Activated CD4-positive, CD25-positive, alpha-beta regulatory T cell treated with anti-CD3 and anti-CD28 coated beads, Interleukin-2, amount 50 U/mL, for 16 hours (primary cell): ENCODE data around the gene CORO7.
"Not testable (repeated sequence)": the region's sequence is repeated elsewhere in the genome, so short reads cannot be mapped to it uniquely, and the experiment has no call there.

Experiments used
- DNase-seq: peaks from one replicate; pipeline ENCODE4 v3.0.0-alpha.2; 2020; ENCODE audit warnings: low read depth, low spot score

Gene CORO7

GRCh38 chr16:4402439-4403132 is 13.8 kb downstream of the CORO7 start:
- peak; percentile 46 for DNase-seq

DNA sequence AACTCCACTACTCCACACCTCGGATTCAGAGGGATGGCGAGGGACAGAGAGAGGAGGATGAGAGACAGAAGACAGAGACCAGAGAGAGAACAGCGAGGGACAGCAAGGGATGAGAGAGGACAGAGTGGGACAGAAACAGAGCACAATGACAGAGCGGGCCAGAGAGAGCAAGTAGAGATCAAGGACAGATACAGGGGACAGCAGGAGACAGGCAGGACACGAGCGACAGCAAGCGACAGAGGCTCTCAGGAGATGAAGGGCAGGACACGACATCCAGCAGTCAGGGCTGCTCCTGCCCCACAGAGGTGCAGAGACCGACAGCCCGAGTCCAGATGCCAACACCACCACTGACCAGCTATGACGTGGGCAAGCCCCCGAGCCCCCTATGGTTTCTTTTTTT is 14.9 kb downstream of the CORO7 start:
- DNase-seq: no peak

DNA sequence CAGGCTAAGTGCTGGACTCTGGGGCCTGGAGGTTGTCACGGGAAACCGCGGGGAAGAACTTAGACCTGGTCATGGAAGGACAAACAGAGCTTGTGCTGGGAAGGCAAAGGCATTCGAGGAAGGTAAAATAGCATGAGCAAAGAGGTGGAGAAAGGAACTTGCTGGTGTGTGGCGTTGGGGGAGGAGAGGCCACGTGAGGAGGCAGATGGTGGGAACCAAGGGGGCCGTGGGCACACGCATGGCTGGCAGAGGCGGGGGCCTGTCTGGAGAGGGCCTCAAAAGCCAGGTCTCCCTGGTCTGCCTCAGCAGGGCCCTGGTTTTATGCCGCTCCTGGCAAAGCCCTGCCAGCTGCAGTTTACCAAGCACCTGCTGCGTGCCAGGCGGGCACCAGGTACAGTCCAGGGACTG is 15.3 kb downstream of the CORO7 start:
- DNase-seq: no peak

GRCh38 chr16:4399001-4399730 is 17.2 kb downstream of the CORO7 start:
- DNase-seq: no peak

GRCh38 chr16:4395055-4395726 is 21.2 kb downstream of the CORO7 start:
- DNase-seq: no peak

DNA sequence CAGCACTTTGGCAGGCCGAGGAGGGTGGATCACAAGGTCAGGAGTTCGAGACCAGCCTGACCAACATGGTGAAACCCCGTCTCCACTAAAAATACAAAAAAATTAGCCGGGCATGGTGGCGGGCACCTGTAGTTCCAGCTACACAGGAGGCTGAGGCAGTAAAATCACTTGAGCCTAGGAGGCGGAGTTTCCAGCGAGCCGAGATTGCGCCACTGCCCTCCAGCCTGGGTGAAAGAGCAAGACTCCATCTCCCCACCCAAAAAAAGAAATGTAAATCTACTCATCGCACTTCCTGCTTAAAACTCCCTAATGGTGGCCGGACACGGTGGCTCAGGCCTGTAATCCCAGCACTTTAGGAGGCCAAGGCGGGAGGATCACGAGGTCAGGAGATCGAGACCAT is 22.5 kb downstream of the CORO7 start:
- not testable (repeated sequence) for DNase-seq

GRCh38 chr16:4393240-4393600 is 23.2 kb downstream of the CORO7 start:
- no peak for DNase-seq

GRCh38 chr16:4392382-4393239 is 23.8 kb downstream of the CORO7 start:
- DNase-seq: no peak

DNA sequence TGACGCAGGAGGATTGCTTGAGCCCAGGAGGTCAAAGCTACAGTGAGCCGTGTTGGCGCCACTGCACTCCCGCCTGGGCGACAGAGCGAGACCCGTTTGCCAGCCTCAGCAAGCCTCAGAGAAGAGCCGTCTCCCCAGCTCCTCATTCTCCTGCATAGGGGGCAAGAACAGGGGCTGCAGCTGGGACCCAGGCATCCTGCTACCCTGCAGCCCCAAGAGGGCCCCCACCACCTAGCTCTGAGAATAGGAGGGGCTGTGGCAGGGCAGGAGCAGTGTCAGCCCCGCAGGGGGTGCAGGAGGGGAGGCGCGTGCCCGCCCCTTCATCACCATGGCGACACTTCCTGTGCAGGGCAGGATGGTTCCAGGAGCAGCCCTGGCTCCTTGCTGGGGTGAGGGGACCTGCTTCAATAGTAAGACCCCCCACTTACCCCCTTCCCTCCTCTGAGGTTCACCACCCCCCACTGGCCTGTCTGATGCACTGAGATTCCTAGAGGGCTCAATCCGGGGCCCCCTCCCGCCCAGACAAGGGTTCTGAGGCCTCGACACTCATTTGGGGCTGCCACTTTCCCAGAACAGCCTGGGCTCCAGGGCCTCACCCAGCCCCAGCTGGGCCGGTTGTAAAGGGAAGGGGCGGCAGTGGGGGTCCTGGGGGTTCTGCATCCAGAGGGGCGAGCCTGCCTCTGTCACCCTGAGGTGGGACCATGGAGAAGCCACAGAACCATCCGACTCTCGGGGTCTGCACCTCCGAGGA is 24.6 kb downstream of the CORO7 start:
- DNase-seq: no peak

- DNase-seq: no peak
Measured at GRCh38 chr16:4390266-4391260, 25.8 kb downstream of the CORO7 start.

DNA sequence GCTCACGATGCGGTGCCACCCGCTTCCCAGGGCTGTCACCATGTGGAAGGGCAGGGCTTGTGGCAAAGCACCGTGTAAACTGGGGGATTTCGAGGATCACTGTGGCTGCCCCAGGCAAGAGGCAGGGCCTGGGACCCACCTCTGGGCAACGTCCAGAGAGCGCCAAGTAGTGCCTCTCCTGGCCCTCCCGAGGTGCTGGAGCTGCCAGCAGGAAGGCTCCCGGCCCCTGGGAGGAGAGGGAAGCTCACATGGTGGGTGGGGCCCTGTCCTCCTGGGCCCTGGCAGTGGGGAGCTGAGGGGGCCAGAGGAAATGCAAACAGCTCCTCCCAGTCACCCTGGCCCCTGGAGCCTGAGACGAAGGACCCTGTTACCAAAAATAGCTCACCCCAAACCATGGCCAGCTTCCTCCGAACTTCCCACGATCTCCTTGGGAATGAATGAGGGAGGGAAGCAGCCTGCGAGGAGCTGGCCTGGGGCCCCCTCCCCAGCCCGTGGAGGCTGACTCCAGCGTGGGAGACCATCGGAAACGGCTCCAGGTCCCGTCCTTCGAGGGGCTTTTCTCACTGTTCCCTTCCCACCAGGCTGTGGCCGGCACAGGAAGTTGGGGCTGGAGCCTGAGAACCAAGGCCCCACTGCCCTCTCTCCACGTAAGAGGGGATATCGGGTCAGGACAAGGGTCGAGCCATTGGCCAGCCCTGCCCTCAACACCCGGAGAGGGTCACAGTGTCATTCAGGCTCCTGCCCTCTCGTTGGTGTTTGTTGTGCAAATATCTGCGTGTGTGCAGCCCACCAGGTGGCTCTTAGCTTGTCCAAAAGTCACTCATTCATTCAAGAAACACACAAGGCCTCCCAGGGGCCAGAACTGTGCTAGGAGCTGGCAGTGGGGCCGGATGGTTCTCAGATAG is 27.1 kb downstream of the CORO7 start:
- no peak for DNase-seq

DNA sequence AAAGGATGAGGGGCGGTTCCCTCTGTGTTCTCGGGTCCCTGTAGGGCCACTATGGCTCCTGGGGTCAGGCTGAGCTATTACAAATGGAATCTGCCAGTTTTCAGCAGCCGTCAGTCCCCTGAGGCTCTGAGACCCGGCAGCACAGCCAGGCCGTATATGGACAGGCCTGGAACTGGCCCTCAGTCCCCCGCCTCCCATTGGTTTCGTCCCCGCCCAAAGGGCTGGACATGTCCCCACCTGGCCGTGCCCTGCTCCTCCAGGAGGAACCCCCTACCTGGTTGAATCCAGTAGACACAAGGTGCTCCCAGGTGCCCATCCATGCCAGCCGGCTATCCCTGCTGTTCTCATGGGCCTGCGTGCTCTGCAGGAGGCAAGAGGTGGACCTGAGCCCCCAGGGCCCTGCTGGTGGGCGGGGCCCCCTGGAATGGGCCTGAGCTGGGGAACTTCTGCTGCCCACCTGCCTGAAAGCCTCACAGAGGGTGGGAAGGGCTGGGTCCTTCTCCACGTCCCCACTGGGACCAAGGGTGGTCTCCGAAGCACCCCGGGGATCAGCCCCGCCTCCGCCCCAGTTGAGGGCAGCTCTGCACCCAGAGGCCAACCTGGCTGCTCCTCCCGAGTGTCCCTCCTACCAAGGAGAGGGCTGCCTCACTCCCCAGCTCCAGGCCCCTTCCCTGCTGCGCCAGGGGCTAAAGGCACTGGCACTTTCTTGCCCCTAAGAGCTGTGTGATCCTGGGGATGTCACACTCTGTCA is 27.9 kb downstream of the CORO7 start:
- DNase-seq: no peak

DNA sequence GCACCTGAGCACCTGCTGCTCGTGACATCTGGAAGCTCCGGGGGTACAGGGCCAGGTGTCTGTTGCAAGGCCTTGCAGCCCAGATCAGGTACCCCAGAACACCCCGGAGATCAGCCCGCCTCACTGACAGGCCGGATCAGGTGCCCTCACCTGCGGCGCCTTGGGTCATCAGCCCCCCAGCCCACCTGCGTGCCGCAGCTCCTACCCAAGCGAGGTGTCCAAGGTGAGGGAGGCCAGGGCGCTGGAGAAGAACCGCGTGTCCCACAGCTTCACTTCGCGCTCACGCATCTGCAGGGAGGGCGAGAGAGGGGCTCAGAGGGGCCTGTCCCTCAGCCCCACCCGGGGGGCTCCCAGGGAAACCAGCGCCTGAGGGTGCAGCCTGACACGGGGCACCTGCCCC is 28.6 kb downstream of the CORO7 start:
- no peak for DNase-seq

GRCh38 chr16:4386951-4387565 is 29.3 kb downstream of the CORO7 start:
- no peak for DNase-seq

DNA sequence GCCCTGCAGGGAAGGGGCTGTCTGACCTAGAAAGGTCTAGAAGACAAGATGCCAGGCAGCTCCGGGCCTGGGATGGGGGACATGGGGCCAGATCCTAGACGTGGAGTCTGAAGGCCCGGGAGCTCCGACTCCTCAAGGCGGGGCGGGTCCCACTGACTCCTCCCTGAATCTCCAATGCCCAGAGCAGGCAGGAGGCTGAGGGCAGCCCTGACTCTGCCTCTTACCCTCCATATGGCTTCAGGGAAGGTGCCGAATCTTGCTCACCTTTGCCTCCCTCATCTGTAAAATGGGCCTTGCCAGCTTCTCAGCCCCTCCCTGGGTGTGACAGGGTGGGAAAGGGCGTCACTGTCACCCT is 30.0 kb downstream of the CORO7 start:
- no peak for DNase-seq

GRCh38 chr16:4385789-4386450 is 30.5 kb downstream of the CORO7 start:
- no peak for DNase-seq

DNA sequence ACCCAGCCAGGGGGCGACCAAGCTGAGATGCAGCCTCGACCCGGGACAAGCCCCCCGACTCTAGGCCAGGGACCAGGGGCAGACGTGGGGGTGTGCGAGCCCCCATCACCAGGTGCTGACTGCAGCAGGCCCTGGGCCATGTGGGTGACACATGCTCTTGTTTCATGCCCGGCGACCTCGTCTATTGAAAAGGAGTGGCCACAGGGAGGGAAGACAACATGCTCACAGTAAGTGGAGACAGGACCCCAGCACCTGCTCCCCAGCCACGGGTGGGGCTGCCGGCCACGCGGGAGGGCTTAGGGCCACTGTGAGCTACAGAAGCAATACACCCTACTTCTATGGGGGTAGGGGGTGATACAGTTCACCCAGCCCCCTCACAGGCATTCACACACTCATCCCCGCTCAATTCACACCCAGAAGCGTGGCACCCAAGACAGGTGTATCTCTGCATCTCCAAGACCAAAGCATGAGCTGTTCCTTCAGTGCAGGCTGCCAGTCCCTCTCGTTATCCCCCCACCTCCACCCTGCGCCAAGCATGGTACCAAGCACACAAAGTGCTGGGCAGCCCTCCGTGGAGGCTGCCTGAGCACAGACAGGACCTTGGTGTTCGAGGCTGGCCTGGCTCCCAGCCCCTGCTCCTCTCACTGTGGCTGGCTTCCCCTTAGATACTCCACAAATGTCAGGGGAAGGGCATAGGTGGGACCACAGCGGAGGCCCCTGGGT is 31.2 kb downstream of the CORO7 start:
- DNase-seq: no peak
